HG03060 (cell line): ENCODE data around the gene INS.

Source experiments
- ATAC-seq: cut with Tn5 transposase; IDR thresholded peaks from one replicate; pipeline ENCODE4 v1.9.1; 2021; ENCODE audit warnings: low read depth, moderate number of reproducible peaks; ENCODE audit not compliant: unreplicated experiment

INS gene

DNA sequence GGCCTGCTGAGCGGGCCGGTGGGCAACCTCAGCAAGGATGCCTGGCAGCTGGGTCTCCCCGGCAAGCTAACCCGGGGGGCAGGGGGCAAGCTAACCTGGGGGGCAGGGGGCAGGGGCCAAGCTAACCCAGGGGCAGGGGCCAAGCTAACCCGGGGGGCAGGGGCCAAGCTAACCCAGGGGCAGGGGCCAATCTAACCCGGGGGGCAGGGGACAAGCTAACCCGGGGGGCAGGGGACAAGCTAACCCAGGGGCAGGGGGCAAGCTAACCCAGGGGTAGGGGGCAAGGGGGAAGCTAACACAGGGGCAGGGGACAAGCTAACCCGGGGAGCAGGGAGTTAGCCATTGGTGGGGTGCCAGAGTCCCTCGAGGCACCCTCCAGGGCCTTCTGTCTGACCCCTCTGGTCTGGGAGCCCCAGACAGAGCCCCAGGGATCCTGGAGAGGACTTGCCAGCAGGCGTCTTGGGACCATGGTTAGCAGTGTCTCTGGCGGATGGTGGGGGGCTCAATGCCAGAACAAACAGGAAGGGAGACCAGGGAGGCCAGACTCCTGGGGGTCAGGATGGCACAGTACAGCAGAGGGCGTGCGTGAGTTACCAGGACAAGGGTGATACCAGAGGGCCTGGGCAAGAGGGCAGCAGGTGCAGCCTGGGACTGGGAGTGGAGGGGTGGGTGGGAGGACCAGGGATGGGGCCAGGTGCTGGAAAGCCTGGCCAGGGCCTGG is 37.9 kb downstream of the INS start:
- no peak for ATAC-seq

DNA sequence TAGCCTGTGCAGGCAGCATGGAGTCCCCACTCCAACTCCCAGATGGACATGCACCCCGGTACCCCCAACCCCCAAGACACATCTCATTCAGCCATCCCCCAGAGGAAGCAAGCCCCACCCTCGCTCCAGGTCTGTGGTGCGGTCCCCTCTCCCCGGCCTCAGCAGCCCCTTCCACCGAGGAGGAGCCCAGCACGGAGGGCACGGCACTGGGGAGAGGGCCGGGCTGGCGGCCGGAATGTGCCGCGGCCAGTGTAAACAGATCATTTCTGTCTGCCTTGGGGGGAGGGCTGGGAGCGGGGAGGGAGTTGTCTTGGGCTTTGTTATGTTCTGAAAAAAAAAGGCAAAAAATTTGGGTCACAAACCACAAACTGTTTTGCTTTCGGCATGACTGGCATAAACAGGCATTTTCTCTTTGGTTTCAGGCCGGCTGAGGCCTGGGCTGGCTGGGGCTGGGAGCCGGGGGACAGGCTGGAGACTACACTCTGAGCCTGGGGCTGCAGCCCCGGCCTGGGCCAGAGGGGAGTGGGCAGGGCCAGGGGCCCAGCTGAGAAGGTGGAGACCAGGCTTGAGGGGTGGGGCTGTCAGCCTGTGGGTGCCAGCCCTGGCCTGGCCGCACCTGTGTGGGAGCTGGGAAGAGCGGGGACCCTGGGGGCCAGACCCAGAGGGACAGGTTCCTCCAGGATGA is 38.6 kb downstream of the INS start:
- no peak for ATAC-seq

- ATAC-seq, result no peak
These were observed 39.5 kb downstream of the INS start for GRCh38 chr11:2121227-2122130.

GRCh38 chr11:2120359-2121100 is 40.5 kb downstream of the INS start:
- ATAC-seq, result no peak

DNA sequence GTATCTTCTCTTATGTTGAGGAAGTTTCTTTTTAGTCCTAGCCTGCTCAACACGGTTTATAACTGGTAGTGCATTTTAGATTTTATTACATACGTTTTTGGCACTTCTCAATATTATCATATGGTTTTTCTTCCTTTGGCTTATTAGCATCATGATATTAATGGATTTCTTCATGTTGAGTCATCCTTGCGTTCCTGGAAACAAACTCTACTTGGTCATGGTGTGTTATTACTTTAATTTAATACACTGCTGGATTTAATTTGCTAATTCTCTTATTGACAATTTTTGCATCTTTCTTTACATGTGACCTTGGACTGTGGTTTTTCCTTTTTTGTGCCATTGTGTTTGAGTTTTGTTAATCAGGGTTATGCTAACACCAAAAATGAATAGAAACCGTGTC is 42.3 kb downstream of the INS start:
- no peak for ATAC-seq

GRCh38 chr11:2116680-2117079 is 44.3 kb downstream of the INS start:
- ATAC-seq, result no peak

DNA sequence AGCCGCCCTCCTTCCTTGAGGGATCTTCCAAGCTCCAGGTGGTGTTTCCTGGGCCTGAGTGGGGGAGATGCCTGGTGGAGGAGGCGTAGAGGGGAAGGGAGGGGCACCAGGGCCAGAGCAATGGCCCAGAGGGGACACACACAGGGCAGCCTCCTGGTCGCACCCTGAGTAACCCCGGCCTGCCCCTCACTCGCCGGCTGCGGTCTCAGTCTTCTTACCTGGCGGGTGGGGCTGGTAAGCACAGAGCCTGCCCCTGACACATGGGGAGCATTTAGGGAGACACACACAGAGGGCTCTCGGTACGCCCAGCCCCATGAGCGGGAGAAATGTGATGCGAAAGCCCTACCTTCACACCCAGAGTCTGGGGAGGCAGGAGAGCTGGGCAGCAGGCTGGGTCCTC is 45.7 kb downstream of the INS start:
- no peak for ATAC-seq

DNA sequence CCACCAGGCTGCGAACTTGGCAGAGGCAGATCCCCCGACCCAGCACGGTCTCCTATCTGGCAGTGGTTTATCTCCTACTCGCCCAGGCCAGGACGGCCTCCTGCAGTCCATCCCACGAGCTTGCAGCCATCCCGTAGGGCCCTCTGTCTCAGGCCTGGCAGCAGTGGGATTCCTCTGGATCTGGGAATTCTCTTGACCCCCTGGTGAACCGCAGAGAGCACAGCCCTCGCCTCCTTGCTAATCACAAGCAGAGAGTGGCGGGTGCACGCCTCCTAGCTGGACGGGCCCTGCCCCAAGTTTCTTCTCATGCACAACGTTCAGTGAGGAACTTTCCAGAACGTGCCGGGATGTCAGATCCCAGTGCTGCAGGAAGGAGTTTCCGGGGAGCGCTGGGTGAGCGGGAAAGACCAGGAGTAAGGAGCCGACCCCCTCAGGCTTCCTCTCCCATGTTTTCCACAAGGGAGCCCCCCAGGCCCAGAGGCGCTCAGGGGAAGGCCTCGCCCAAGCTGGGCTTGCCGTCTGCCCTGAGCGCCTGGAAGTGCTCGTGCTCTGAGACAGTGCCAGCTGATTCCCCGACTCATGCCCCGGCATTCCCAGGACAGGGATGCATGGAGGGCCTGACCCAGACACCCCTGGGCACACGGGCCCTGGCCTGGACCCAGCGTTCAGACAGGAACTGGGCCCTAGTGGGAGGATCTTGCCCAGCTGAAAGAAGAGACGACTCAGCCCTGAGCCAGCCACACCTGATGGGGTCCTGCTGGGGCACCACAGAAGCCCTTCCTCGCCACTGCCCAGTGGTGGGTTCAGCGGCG is 46.4 kb downstream of the INS start:
- no peak for ATAC-seq

DNA sequence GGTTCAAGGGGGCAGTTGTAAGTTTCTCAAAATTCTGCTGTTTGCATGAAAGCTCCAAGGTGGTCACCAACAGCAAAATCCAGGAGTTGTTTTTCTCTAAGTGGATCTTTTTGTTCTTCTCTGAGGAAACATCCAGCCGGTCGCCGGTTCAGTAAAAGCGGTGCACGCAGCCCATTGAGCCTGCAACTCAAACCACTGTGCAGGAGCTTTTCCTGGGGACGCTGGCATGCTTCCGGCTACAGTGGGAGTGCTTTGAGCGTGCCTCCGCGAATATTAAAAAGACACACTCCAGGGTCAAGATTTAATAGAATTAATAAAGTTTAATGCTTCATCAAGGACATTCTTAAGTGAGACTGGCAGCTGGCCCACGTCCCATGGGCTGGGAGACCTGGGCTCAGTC is 47.2 kb downstream of the INS start:
- ATAC-seq, result no peak

DNA sequence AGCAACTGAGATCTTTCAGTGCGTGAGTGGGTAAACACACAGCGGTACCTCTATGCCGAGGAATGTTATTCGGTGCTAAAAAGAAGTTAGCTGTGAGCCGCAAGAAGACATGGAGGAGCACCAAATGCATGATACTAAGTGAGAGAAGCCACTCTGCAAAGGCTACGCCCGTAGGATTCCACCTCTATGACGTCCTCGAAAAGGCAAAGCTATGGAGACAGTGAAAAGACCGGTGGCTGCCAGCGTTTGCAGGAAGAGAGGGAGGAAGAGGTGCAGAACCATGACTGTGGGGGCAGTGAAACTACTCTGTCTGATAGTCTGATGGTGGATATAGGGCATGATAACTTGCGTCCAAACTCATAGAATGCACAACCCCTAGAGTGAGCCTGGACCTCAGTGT is 50.5 kb downstream of the INS start:
- ATAC-seq, result no peak
